PC-3 (cell line): ENCODE results near the gene PTPRB.

ENCODE experiments used
- CTCF ChIP-seq: fragments of 300-600 bp; sonication (generic); conservative IDR thresholded peaks from 2 replicates; pipeline ENCODE4 v1.5.1; 2017; ENCODE audit warnings: antibody characterized with exemption, low read depth, mild to moderate bottlenecking, low read length
- EZH2 ChIP-seq: fragments of 300-600 bp; sonication (generic); IDR thresholded peaks from one replicate; pipeline ENCODE4 v1.6.1; 2017; ENCODE audit warnings: antibody characterized with exemption, mild to moderate bottlenecking, low read length; ENCODE audit not compliant: unreplicated experiment

DNA sequence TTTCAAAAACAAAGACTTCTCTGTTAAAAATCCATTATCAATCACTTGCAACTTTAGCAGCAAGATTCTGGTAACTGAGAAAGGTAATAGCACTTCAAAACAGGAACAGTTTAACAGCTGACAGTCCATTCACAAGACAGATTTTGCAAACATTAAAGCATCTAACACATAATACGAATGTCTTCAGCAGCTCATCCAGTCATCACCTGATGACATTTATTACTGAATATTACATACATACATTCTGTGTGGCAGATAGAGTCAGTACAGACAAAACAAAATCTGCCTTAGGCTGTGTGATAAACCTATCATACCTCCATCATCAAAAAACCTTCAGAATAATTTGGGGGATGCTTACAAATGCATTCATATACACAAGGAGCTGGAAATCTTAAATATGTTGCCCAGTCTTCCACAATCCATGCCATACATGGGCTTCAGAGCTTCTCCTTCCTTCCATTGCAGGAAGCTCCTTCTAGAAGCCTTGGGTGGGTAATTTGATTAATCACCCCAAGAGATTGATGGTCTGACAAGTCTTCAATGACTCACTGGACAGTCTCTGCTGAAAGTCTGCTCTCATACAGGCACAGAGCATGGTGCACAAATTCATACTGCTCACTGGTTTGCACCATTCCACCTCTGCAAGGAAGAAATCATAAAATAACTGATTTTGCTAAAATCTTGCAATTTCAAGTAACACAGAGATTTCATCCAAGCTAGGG is 1.6 kb upstream of the PTPRB start:
- TF ChIP-seq CTCF (no peak), EZH2 (no peak)
